Measurements from ENCODE around the gene HOXC9. TPM values are rescaled to one million over a fixed set of nuclear protein-coding genes. Genes with fewer than 3 reads are reported as not detected.

Gene HOXC9
- polyA plus RNA-seq, 1 of the 3 experiments (the other 2 are of a cell fraction): 1.9 TPM

DNA sequence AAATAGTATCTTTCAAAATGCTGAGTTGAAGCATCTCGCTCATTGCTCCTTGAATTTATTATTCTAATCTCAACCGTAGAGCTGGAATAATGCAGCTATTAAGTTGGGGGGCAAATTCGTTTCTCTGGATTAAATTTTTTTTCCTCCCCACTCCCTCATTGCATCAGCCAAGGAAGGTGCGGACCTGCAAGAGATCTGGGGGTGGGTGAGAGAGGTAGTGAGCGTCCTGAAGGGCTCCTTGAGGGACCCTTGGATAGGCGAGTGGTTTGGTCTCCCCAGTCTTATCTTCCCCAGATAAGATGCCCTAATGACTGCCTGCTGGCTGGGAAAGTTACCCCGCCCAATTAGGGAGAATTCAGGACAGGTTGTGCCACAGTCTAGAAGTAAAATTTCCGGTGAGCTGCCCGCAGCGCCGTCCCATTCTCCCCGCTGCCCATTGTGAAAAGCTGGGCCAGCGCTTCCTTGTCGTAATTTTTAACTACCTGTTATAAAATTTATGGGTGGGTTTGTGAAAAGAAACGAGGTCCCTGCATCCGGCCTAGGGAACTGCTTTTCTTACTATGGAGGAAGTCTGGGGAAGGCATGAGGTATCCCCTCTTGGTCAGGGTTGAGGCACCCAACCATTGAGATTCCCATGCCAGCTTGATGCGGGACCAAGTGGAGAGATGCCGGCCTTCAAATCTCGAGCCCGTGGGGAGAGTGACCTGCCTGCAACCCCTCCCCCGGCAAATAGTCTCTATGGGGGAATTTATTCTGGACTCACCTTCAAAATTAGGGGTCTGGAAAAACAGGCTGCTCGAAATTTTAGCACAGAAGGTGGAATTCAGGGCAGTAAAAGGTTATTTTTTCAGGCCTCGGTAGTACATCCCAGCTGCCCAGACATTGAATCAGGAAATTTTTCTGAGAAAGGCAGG, 15.3 kb downstream of the HOXC9 start:
- ChIA-PET POLR2A (interaction anchor here (0.7 kb wide), 1 partner anchor 89 kb away, joined by 4 read pairs; no protein-coding TSS in a partner anchor), CTCF (interaction anchor here (0.5 to 24.5 kb wide), 11 partner anchors 9 to 222 kb away, joined by 3 to 568 read pairs (median 6); partner anchors contain the start of genes HOXC10, HOXC4, HOXC5 and SMUG1)
- no peak overlapping the region for H3K9ac ChIP-seq
- H3K36me3 ChIP-seq (replicated peaks in 1 of 2; ENCODE audit: control insufficient read depth in 1 of 2, insufficient read depth in 2 of 2, low read length in 1 of 2): no peaks in the 10 kb centered on the region
- no peaks in the 10 kb centered on the region for H3K9me2 ChIP-seq
- H4K20me1 ChIP-seq (ENCODE audit: insufficient read depth): no peaks in the 10 kb centered on the region
- TF ChIP-seq MEF2A (IDR thresholded peaks at IDR 0.05; ENCODE audit: borderline replicate concordance, low read depth) (no peak), MXI1 (IDR thresholded peaks at IDR 0.05; ENCODE audit: low read depth, low read length) (no peak), GATA2 (CRISPR knock-in tag; IDR thresholded peaks at IDR 0.05) (no peak), RXRA (IDR thresholded peaks at IDR 0.05; ENCODE audit: borderline replicate concordance, low read depth) (no peak), FOXJ3 (CRISPR knock-in tag; IDR thresholded peaks at IDR 0.05) (no peak), TCF12 (IDR thresholded peaks at IDR 0.05) (no peak), SIN3A (IDR thresholded peaks at IDR 0.05; ENCODE audit: borderline replicate concordance, low read depth, low read length) (no peak), SMC3 (IDR thresholded peaks at IDR 0.05; ENCODE audit: low read depth, low read length) (no peak), ELF1 (IDR thresholded peaks at IDR 0.05) (no peak), JUND (IDR thresholded peaks at IDR 0.05) (no peak), RCOR1 (IDR thresholded peaks at IDR 0.05; ENCODE audit: low read length) (no peak), TAF1 (IDR thresholded peaks at IDR 0.05; ENCODE audit: borderline replicate concordance, low read depth, low read length) (no peak)
- TF ChIP-seq, protein P1, sequence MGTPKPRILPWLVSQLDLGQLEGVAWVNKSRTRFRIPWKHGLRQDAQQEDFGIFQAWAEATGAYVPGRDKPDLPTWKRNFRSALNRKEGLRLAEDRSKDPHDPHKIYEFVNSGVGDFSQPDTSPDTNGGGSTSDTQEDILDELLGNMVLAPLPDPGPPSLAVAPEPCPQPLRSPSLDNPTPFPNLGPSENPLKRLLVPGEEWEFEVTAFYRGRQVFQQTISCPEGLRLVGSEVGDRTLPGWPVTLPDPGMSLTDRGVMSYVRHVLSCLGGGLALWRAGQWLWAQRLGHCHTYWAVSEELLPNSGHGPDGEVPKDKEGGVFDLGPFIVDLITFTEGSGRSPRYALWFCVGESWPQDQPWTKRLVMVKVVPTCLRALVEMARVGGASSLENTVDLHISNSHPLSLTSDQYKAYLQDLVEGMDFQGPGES (IDR thresholded peaks at IDR 0.05; ENCODE audit: low read depth, low read length): no peak
- TF ChIP-seq, protein P2, sequence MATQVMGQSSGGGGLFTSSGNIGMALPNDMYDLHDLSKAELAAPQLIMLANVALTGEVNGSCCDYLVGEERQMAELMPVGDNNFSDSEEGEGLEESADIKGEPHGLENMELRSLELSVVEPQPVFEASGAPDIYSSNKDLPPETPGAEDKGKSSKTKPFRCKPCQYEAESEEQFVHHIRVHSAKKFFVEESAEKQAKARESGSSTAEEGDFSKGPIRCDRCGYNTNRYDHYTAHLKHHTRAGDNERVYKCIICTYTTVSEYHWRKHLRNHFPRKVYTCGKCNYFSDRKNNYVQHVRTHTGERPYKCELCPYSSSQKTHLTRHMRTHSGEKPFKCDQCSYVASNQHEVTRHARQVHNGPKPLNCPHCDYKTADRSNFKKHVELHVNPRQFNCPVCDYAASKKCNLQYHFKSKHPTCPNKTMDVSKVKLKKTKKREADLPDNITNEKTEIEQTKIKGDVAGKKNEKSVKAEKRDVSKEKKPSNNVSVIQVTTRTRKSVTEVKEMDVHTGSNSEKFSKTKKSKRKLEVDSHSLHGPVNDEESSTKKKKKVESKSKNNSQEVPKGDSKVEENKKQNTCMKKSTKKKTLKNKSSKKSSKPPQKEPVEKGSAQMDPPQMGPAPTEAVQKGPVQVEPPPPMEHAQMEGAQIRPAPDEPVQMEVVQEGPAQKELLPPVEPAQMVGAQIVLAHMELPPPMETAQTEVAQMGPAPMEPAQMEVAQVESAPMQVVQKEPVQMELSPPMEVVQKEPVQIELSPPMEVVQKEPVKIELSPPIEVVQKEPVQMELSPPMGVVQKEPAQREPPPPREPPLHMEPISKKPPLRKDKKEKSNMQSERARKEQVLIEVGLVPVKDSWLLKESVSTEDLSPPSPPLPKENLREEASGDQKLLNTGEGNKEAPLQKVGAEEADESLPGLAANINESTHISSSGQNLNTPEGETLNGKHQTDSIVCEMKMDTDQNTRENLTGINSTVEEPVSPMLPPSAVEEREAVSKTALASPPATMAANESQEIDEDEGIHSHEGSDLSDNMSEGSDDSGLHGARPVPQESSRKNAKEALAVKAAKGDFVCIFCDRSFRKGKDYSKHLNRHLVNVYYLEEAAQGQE (IDR thresholded peaks at IDR 0.05; ENCODE audit: low read depth, low read length): no peak
- TF ChIP-seq, protein P3, sequence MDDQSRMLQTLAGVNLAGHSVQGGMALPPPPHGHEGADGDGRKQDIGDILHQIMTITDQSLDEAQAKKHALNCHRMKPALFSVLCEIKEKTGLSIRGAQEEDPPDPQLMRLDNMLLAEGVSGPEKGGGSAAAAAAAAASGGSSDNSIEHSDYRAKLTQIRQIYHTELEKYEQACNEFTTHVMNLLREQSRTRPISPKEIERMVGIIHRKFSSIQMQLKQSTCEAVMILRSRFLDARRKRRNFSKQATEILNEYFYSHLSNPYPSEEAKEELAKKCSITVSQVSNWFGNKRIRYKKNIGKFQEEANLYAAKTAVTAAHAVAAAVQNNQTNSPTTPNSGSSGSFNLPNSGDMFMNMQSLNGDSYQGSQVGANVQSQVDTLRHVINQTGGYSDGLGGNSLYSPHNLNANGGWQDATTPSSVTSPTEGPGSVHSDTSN (IDR thresholded peaks at IDR 0.05): no peak
- peaks cover 3 to 30% of the 10 kb centered on the region in 2 experiments; a peak in 2 of 4 replicates for H3K4me1 ChIP-seq (ENCODE audit: control insufficient read depth in 1 of 2, insufficient read depth in 2 of 2, low read depth in 1 of 2, low read length in 1 of 2)
- H2AFZ ChIP-seq (ENCODE audit: low read depth): peak overlapping the region; percentile 94; the same call in 1 of the 2 replicates
- no peaks in the 10 kb centered on the region for H3K9me3 ChIP-seq
- DNase-seq: no peak
- 91% methylated on average over 23 of the region's 23 CpGs for WGBS (ENCODE audit: low lambda C conversion rate)
- H3K4me2 ChIP-seq: no peak overlapping the region
- no peaks in the 10 kb centered on the region for H3K27me3 ChIP-seq (ENCODE audit: insufficient read depth)
- no peak overlapping the region for H3K4me3 ChIP-seq (ENCODE audit: low read depth in 2 of 2, low read length in 1 of 2)
- peaks cover 10% of the 10 kb centered on the region; the same call in 1 of the 2 replicates for H3K79me2 ChIP-seq (ENCODE audit: insufficient read depth)
- H3F3A ChIP-seq (replicated peaks; ENCODE audit: insufficient read depth): peaks cover 17% of the 10 kb centered on the region
- no peak overlapping the region for H3K27ac ChIP-seq (ENCODE audit: low read depth in 2 of 2, low read length in 1 of 2)

Data from SK-N-SH (cell line).